Mucosa of descending colon (tissue), 3 donors: ENCODE measurements around the gene SEC23IP. TPM values are rescaled to one million over a fixed set of nuclear protein-coding genes. Genes with fewer than 3 reads are reported as not detected.
A peak's percentile ranks its signal among the peaks of the same experiment; 100 is the strongest.
"Not testable (repeated sequence)": the region's sequence is repeated elsewhere in the genome, so short reads cannot be mapped to it uniquely, and the experiment has no call there.

Experiments
- ATAC-seq: fragments of 200-7000 bp; cut with Tn5 transposase; one replicate; pipeline ENCODE4 v1.9.1; 2020; ENCODE audit warnings: mild to moderate bottlenecking, moderate library complexity
- DNase-seq, 3 donors: peaks; one replicate each; pipeline ENCODE4 v3.0.0-alpha.2; 2020
- H3K36me3 ChIP-seq: fragments of 200-600 bp; one replicate; pipeline ENCODE4 v1.8.0; 2021; ENCODE audit warnings: low read depth, mild to moderate bottlenecking
- H3K4me1 ChIP-seq: fragments of 200-600 bp; one replicate; pipeline ENCODE4 v1.8.0; 2021; ENCODE audit warnings: low read depth, mild to moderate bottlenecking
- H3K4me3 ChIP-seq: fragments of 200-600 bp; one replicate; pipeline ENCODE4 v1.8.0; 2021; ENCODE audit warnings: mild to moderate bottlenecking
- H3K9me3 ChIP-seq: fragments of 200-600 bp; one replicate; pipeline ENCODE4 v1.8.0; 2021; ENCODE audit warnings: mild to moderate bottlenecking
- intact Hi-C, 2 donors: fragments of 100-400 bp; cut with DNase I in 1 of 2; cut with micrococcal nuclease in 1 of 2; formaldehyde crosslinking; loops; one replicate each; pipeline versions ENCODE4 v1.11.0 to v1.11.1; 2022; cut with DNase I, micrococcal nuclease
- total RNA-seq, 3 donors: library from RNA; stranded (reverse); fragmentation: NEBNext Ultra II Directional in 2 of 3; extraction: Animal tissue kit (Norgen Biotek cat#: 25700) in 2 of 3; gene quantifications; one replicate each; pipeline versions ENCODE4 v1.2.1 to v1.2.4, GENCODE V29; 2021 to 2023
- TF ChIP-seq, protein P1 (sequence below): fragments of 200-600 bp; IDR thresholded peaks from one replicate; pipeline ENCODE4 v1.8.0; 2022; ENCODE audit warnings: antibody characterized with exemption, mild to moderate bottlenecking
- donor health status: DM: no; HTN: no; CAD: no; lungs with moderate emphysema.
- donor health status: DM: no; HTN: no; CAD: no.
- donor health status: DM: no; HTN: yes; CAD: no.

Gene SEC23IP
- total RNA-seq, 3 donors from 2014 or later = 50.9 to 67.7 (median 66.3) TPM

DNA sequence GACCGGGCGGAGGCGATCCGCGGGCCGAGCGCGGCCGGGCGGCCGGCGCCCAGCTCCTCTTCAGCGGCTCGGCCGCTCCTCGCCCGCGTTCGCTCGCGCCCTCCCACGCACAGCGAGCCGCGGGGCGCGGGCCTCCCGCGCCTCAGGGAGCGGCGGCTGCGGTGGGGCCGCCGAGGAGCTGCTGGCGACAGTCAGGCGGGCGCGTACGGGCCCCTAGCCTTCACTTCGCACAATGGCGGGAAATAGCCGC is 20.0 kb upstream of the SEC23IP start, which contains the start of gene MCMBP:
Gene MCMBP, minus strand, starts transcription at position 234 of the 250 bp plus-strand sequence. CDS start 259 bp downstream, outside the sequence.
- no peaks in the 10 kb centered on the region for H3K9me3 ChIP-seq
- intact Hi-C loops = no loop called here
- no peaks in the 10 kb centered on the region for H3K36me3 ChIP-seq
- TF ChIP-seq, protein P1, sequence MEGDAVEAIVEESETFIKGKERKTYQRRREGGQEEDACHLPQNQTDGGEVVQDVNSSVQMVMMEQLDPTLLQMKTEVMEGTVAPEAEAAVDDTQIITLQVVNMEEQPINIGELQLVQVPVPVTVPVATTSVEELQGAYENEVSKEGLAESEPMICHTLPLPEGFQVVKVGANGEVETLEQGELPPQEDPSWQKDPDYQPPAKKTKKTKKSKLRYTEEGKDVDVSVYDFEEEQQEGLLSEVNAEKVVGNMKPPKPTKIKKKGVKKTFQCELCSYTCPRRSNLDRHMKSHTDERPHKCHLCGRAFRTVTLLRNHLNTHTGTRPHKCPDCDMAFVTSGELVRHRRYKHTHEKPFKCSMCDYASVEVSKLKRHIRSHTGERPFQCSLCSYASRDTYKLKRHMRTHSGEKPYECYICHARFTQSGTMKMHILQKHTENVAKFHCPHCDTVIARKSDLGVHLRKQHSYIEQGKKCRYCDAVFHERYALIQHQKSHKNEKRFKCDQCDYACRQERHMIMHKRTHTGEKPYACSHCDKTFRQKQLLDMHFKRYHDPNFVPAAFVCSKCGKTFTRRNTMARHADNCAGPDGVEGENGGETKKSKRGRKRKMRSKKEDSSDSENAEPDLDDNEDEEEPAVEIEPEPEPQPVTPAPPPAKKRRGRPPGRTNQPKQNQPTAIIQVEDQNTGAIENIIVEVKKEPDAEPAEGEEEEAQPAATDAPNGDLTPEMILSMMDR = no peak
- no peak for DNase-seq
- peak within 1 kb of the TSS; percentile 80 for H3K4me3 ChIP-seq
- H3K4me1 ChIP-seq = peaks cover 16% of the 10 kb centered on the region
- ATAC-seq = no peak

DNA sequence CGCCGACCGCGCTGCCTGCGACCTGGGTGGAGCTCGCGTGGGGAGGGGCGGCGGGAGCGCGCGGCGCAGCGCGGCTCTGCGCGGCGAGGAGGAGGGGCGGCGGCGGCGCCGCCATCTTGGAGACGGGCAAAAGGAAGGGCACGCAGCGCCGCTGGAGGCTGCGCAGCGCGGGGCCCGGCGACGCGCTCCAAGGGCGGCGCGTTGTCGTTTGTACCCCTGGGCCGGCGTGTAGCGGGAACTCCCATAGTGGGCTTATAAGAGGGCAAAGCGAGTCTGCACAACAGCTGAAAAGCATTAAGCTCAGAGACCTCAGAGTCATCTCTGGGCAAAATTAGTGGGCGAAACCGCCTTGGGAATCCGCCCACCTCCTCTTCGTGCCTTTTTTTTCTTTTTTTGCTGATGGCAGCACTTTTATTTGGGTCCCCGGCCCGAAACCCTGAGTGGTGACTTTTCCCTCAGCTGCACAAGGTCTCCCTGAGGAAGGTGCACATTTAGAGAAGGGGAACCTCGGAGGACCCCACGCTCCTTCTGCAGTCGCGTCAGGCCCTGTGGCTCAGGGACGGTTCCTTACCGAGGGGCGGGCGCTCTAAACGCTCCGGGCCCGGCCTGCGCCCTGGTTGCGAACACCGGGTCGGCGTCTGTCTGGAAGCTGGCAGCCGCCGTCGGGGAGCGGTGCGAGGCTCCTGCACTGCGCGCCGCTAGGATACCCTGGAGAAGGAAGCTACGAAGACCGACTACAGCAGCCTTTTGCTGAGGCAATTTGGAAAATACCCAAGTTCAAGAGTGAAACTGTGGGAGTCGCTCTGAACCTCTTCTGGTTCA is 19.5 kb upstream of the SEC23IP start:
- Histone ChIP-seq H3K4me3 (peak overlapping the region; percentile 80), H3K36me3 (no peaks in the 10 kb centered on the region), H3K9me3 (no peaks in the 10 kb centered on the region), H3K4me1 (peaks cover 16% of the 10 kb centered on the region)
- TF ChIP-seq, protein P1 = no peak
- intact Hi-C loops = no loop called here
- ATAC-seq (peak; percentile 98), DNase-seq (peak; percentile 90 to 94 (median 93))

- H3K36me3 ChIP-seq = no peaks in the 10 kb centered on the region
- intact Hi-C loops = no loop called here
- no peak for ATAC-seq
- H3K4me3 ChIP-seq = no peak overlapping the region
- no peak for DNase-seq
- peaks cover 5% of the 10 kb centered on the region for H3K4me1 ChIP-seq
- TF ChIP-seq, protein P1 = no peak
- no peaks in the 10 kb centered on the region for H3K9me3 ChIP-seq
These were observed 14.0 kb upstream of the SEC23IP start for GRCh38 chr10:119878524-119878923.

- ATAC-seq = not testable (repeated sequence)
These were observed 8.5 kb upstream of the SEC23IP start for GRCh38 chr10:119883901-119884611.

DNA sequence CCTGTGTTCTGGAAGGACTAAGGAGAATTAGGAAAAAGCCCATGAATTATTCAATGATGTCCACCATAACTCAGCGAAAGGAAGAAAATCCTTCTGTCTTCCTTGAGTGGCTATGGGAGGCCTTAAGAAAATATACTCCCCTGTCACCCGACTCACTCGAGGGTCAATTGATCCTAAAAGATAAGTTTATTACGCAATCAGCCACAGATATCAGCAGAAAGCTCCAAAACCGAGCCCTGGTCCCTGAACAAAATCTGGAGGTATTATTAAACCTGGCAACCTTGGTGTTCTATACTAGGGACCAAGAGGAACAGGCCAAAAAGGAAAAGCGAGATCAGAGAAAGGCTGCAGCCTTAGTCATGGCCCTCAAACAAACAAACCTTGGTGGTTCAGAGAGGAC is 6.5 kb upstream of the SEC23IP start:
- H3K36me3 ChIP-seq, H3K4me1 ChIP-seq, DNase-seq, intact Hi-C loops, H3K9me3 ChIP-seq, ATAC-seq, H3K4me3 ChIP-seq: not testable (repeated sequence)

More at GRCh38 chr10:119883901-119884611, 8.5 kb upstream of the SEC23IP start:
- H3K4me3 ChIP-seq, intact Hi-C loops, H3K4me1 ChIP-seq, H3K9me3 ChIP-seq, H3K36me3 ChIP-seq, DNase-seq: not testable (repeated sequence)

DNA sequence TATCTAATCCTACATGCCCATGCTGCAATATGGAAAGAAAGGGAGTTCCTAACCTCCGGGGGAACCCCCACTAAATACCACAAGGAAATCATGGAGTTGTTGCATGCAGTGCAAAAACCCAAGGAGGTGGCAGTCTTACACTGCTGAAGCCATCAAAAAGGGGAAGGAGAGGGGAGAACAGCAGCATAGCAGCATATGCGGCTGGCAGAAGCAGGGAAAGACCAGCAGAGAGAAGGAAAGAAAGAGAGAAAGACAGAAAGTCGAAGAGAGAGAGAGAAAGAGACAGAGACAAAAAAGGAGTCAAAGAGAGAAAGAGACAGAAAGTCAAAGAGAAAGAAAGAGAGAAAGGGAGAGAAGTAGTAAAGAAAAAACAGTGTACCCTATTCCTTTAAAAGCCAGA is 3.8 kb upstream of the SEC23IP start:
- intact Hi-C loops, DNase-seq, H3K9me3 ChIP-seq, H3K4me1 ChIP-seq, H3K36me3 ChIP-seq, ATAC-seq, H3K4me3 ChIP-seq: not testable (repeated sequence)

- H3K4me3 ChIP-seq, intact Hi-C loops: not testable (repeated sequence)
These were observed 3.3 kb upstream of the SEC23IP start for GRCh38 chr10:119889201-119889600.

DNA sequence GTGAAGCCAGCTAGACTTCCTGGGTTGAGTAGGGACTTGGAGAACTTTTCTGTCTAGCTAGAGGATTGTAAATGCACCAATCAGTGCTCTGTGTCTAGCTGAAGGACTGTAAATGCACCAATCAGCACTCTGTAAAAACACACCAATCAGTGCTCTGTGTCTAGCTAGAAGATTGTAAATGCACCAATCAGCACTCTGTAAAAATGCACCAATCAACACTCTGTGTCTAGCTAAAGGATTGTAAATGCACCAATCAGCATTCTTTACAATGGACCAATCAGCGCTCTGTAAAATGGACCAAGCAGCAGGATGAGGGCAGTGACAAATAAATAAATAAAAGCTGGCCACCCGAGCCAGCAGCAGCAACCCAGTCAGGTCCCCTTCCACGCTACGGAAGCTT is 2.2 kb upstream of the SEC23IP start:
- ATAC-seq, intact Hi-C loops, DNase-seq, H3K9me3 ChIP-seq, H3K36me3 ChIP-seq, H3K4me3 ChIP-seq: not testable (repeated sequence)
- H3K4me1 ChIP-seq = peaks cover 20% of the 10 kb centered on the region

More at GRCh38 chr10:119889201-119889600, 3.3 kb upstream of the SEC23IP start:
- H3K36me3 ChIP-seq, ATAC-seq, DNase-seq, H3K9me3 ChIP-seq: not testable (repeated sequence)
- peaks cover 14% of the 10 kb centered on the region for H3K4me1 ChIP-seq

DNA sequence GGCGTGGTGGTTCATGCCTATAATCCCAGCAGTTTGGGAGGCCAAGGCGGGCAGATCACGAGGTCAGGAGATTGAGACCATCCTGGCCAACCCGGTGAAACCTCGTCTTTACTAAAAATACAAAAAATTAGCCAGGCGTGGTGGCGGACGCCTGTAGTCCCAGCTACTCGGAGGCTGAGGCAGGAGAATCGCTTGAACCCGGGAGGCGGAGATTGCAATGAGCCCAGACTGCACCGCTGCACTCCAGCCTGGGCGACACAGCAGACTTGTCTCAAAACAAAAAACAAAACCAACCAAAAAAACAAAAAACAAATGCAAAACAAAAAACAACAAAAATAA is 712 bp upstream of the SEC23IP start:
- Histone ChIP-seq H3K4me3 (peak overlapping the region; percentile 90), H3K4me1 (peaks cover 34% of the 10 kb centered on the region)
- DNase-seq = peak in 1 of 3 donors; percentile 39
- ATAC-seq, H3K36me3 ChIP-seq, H3K9me3 ChIP-seq, intact Hi-C loops: not testable (repeated sequence)
